ENCODE measurements around the gene MAD1L1. TPM values are rescaled to one million over a fixed set of nuclear protein-coding genes. Genes with fewer than 3 reads are reported as not detected.

MAD1L1 gene
- total and polyA plus RNA-seq, 4 donors, result 12.8 to 20.7 (median 16.5) TPM

DNA sequence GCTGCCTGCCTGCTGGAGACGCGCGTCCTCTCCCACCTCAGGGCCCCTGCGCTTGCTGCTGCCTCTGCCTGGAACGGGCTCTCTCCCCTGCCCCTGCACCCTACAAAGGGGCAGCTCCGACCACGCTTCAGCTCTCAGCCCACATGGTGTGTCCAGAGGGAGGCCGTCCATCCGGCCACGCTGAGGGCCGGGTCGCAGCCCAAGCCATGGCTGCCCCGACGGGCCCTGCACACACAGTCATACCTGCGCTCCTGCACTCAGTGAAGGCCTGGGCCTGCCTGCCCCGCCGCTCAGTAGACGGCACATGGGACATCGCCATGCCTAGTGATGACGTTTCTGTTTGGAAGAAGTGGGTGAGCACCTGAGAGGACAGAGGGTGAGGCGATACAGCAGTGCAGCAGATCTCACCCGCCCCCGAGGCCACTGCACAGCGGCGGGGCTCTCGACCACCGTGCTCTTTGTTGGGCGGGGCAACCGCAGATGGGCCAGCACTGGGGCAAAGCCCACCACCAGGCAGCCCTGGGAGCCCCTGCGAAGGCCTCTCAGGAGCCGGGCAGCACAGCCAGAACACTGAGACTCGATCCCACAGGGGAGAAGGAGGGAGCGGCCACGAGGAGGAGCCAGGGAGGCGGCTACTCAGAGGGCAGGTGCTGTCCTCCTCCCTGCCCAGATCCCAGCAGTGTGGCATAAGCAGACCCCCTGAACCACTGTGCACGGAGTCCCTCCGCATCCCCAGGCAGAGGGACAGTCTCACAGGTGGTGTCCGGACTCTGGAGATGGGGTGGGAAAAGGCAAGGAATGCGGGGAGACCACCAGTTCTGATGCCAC is 129.5 kb downstream of the MAD1L1 start:
- Histone ChIP-seq H3K9ac (ENCODE audit: low read depth in 1 of 2, low read length in 2 of 2) (no peak overlapping the region), H3K4me1 (ENCODE audit: control insufficient read depth in 4 of 4, insufficient read depth in 4 of 4, low read length in 3 of 4) (peaks cover 0 to 2% (median 0%) of the 10 kb centered on the region in 4 donors), H3K36me3 (ENCODE audit: control insufficient read depth in 4 of 4, insufficient read depth in 3 of 4, low read depth in 1 of 4, low read length in 3 of 4) (no peaks in the 10 kb centered on the region), H3K9me3 (ENCODE audit: control insufficient read depth in 4 of 4, low read length in 3 of 4) (no peaks in the 10 kb centered on the region), H3K27ac (ENCODE audit: low read depth in 1 of 2, low read length in 2 of 2) (no peak overlapping the region), H3K27me3 (ENCODE audit: control insufficient read depth in 4 of 4, insufficient read depth in 4 of 4, low read length in 3 of 4) (no peaks in the 10 kb centered on the region), H3K4me3 (ENCODE audit: low read depth in 1 of 3, low read length in 3 of 3) (no peak overlapping the region)
- TF ChIP-seq YY1 (IDR thresholded peaks at IDR 0.05), result no peak
- no peak for TF ChIP-seq RXRA (IDR thresholded peaks at IDR 0.05)
- no peak for TF ChIP-seq FOXA1 (IDR thresholded peaks at IDR 0.05)
- TF ChIP-seq EGR1 (IDR thresholded peaks at IDR 0.05; ENCODE audit: low read depth in 2 of 2), result no peak
- TF ChIP-seq SP1 (IDR thresholded peaks at IDR 0.05), result no peak
- TF ChIP-seq, protein P1, sequence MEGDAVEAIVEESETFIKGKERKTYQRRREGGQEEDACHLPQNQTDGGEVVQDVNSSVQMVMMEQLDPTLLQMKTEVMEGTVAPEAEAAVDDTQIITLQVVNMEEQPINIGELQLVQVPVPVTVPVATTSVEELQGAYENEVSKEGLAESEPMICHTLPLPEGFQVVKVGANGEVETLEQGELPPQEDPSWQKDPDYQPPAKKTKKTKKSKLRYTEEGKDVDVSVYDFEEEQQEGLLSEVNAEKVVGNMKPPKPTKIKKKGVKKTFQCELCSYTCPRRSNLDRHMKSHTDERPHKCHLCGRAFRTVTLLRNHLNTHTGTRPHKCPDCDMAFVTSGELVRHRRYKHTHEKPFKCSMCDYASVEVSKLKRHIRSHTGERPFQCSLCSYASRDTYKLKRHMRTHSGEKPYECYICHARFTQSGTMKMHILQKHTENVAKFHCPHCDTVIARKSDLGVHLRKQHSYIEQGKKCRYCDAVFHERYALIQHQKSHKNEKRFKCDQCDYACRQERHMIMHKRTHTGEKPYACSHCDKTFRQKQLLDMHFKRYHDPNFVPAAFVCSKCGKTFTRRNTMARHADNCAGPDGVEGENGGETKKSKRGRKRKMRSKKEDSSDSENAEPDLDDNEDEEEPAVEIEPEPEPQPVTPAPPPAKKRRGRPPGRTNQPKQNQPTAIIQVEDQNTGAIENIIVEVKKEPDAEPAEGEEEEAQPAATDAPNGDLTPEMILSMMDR (IDR thresholded peaks at IDR 0.05; ENCODE audit: low read depth, low read length, missing input control), result no peak
- no peak for TF ChIP-seq GABPA (IDR thresholded peaks at IDR 0.05 in 1 of 2, conservative IDR thresholded peaks at IDR 0.05 in 1 of 2)
- no peak for TF ChIP-seq FOXA2 (IDR thresholded peaks at IDR 0.05)
- TF ChIP-seq, protein P2, sequence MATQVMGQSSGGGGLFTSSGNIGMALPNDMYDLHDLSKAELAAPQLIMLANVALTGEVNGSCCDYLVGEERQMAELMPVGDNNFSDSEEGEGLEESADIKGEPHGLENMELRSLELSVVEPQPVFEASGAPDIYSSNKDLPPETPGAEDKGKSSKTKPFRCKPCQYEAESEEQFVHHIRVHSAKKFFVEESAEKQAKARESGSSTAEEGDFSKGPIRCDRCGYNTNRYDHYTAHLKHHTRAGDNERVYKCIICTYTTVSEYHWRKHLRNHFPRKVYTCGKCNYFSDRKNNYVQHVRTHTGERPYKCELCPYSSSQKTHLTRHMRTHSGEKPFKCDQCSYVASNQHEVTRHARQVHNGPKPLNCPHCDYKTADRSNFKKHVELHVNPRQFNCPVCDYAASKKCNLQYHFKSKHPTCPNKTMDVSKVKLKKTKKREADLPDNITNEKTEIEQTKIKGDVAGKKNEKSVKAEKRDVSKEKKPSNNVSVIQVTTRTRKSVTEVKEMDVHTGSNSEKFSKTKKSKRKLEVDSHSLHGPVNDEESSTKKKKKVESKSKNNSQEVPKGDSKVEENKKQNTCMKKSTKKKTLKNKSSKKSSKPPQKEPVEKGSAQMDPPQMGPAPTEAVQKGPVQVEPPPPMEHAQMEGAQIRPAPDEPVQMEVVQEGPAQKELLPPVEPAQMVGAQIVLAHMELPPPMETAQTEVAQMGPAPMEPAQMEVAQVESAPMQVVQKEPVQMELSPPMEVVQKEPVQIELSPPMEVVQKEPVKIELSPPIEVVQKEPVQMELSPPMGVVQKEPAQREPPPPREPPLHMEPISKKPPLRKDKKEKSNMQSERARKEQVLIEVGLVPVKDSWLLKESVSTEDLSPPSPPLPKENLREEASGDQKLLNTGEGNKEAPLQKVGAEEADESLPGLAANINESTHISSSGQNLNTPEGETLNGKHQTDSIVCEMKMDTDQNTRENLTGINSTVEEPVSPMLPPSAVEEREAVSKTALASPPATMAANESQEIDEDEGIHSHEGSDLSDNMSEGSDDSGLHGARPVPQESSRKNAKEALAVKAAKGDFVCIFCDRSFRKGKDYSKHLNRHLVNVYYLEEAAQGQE (IDR thresholded peaks at IDR 0.05), result no peak
- no peak for TF ChIP-seq HNF4G (IDR thresholded peaks at IDR 0.05)
- TF ChIP-seq RAD21 (IDR thresholded peaks at IDR 0.05), result no peak
- no peak for TF ChIP-seq JUND (IDR thresholded peaks at IDR 0.05)
- 96% methylated on average over 39 of the region's 39 CpGs for WGBS
- DNase-seq (ENCODE audit: low spot score), result no peak

DNA sequence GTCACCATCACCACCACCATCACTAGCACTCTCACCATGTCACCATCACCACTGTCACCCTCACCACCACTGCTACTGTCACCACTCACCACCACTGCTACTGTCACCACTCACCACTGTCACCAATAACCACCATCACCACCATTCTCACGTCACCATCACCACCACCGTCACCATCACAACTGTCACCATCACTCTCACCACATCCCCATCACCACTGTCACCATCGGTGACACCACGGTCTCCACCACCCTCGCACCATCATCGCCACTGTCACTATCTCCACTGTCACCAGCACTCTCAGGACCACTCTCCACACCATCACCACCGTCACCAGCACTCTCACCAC is 130.4 kb downstream of the MAD1L1 start:
- no peak overlapping the region for H3K9ac ChIP-seq (ENCODE audit: low read depth in 1 of 2, low read length in 2 of 2)
- H3K4me3 ChIP-seq (ENCODE audit: low read depth in 1 of 3, low read length in 3 of 3), result no peak overlapping the region
- H3K9me3 ChIP-seq (ENCODE audit: control insufficient read depth in 4 of 4, low read length in 3 of 4), result no peaks in the 10 kb centered on the region
- DNase-seq (ENCODE audit: low spot score), result no peak
- no peaks in the 10 kb centered on the region for H3K27me3 ChIP-seq (ENCODE audit: control insufficient read depth in 4 of 4, insufficient read depth in 4 of 4, low read length in 3 of 4)
- no peak overlapping the region for H3K27ac ChIP-seq (ENCODE audit: low read depth in 1 of 2, low read length in 2 of 2)
- WGBS, result 95% methylated on average over 7 of the region's 7 CpGs
- TF ChIP-seq, protein P3, sequence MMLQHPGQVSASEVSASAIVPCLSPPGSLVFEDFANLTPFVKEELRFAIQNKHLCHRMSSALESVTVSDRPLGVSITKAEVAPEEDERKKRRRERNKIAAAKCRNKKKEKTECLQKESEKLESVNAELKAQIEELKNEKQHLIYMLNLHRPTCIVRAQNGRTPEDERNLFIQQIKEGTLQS (IDR thresholded peaks at IDR 0.05), result no peak
- no peak for TF ChIP-seq RAD21 (IDR thresholded peaks at IDR 0.05)
- TF ChIP-seq TAF1 (conservative IDR thresholded peaks at IDR 0.05), result no peak
- TF ChIP-seq HNF4G (IDR thresholded peaks at IDR 0.05), result no peak
- TF ChIP-seq, protein P2 (IDR thresholded peaks at IDR 0.05), result no peak
- no peak for TF ChIP-seq YY1 (IDR thresholded peaks at IDR 0.05)
- TF ChIP-seq HNF4A (conservative IDR thresholded peaks at IDR 0.05), result no peak
- TF ChIP-seq RXRA (IDR thresholded peaks at IDR 0.05), result no peak
- TF ChIP-seq FOXA1 (IDR thresholded peaks at IDR 0.05), result no peak
- no peak for TF ChIP-seq FOXA2 (IDR thresholded peaks at IDR 0.05)
- no peak for TF ChIP-seq GABPA (IDR thresholded peaks at IDR 0.05 in 1 of 2, conservative IDR thresholded peaks at IDR 0.05 in 1 of 2)
- no peak for TF ChIP-seq NR2F2 (IDR thresholded peaks at IDR 0.05)
- no peaks in the 10 kb centered on the region for H3K36me3 ChIP-seq (ENCODE audit: control insufficient read depth in 4 of 4, insufficient read depth in 3 of 4, low read depth in 1 of 4, low read length in 3 of 4)
- peaks cover 0 to 2% (median 0%) of the 10 kb centered on the region in 4 donors for H3K4me1 ChIP-seq (ENCODE audit: control insufficient read depth in 4 of 4, insufficient read depth in 4 of 4, low read length in 3 of 4)
